Measurements from ENCODE around the gene TMEM164.

- TF ChIP-seq POLR2A (IDR thresholded peaks at IDR 0.05) = no peak
- TF ChIP-seq CTCF (IDR thresholded peaks at IDR 0.05) = no peak
Measured at GRCh38 chrX:110006821-110007375, 4.0 kb downstream of the TMEM164 start.
